Activated CD8-positive, alpha-beta memory T cell treated with anti-CD3 and anti-CD28 coated beads, Interleukin-2, amount 50 U/mL, for 1 hour (primary cell): Measurements from ENCODE around the gene PKD1L1.
"Not testable (repeated sequence)": the region's sequence is repeated elsewhere in the genome, so short reads cannot be mapped to it uniquely, and the experiment has no call there.

Experiments
- DNase-seq: peaks from one replicate; pipeline ENCODE4 v3.0.0-alpha.2; 2020; ENCODE audit errors: extremely low read depth

Gene PKD1L1, protein sequence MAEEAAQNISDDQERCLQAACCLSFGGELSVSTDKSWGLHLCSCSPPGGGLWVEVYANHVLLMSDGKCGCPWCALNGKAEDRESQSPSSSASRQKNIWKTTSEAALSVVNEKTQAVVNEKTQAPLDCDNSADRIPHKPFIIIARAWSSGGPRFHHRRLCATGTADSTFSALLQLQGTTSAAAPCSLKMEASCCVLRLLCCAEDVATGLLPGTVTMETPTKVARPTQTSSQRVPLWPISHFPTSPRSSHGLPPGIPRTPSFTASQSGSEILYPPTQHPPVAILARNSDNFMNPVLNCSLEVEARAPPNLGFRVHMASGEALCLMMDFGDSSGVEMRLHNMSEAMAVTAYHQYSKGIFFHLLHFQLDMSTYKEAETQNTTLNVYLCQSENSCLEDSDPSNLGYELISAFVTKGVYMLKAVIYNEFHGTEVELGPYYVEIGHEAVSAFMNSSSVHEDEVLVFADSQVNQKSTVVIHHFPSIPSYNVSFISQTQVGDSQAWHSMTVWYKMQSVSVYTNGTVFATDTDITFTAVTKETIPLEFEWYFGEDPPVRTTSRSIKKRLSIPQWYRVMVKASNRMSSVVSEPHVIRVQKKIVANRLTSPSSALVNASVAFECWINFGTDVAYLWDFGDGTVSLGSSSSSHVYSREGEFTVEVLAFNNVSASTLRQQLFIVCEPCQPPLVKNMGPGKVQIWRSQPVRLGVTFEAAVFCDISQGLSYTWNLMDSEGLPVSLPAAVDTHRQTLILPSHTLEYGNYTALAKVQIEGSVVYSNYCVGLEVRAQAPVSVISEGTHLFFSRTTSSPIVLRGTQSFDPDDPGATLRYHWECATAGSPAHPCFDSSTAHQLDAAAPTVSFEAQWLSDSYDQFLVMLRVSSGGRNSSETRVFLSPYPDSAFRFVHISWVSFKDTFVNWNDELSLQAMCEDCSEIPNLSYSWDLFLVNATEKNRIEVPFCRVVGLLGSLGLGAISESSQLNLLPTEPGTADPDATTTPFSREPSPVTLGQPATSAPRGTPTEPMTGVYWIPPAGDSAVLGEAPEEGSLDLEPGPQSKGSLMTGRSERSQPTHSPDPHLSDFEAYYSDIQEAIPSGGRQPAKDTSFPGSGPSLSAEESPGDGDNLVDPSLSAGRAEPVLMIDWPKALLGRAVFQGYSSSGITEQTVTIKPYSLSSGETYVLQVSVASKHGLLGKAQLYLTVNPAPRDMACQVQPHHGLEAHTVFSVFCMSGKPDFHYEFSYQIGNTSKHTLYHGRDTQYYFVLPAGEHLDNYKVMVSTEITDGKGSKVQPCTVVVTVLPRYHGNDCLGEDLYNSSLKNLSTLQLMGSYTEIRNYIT (N-terminal part only)

DNA sequence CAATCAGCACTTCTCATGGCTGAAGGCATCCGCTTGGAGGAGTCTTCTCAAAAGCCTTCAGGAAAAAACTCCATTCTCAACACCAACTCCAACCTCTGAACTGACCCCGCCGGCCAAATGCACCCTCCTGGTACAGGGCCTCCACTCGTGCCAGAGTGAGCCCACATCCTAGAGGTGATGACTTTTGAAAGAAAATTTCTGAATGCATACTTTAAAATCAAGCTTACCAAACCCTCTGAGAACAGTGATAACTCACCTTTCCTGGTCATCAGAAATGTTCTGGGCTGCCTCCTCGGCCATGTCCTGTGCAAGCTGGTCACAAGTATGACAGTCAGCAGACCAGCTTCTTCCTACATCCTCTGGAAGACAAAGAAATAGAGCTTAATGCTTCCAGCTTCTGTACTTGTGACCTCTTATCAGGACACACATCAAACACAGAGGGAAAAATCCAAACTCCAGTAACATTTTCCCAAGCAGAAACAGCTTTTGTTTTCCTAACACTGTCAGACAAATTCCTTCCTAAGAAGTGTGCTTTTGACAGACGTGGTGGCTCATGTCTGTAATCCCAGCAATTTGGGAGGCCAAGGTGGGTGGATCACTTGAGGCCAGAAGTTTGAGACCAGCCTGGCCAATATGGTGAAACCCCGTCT, at the start of gene PKD1L1:
PKD1L1 (minus strand) TSS at position 326 of the 650 bp plus-strand sequence; CDS start at position 300, 26 bp downstream.
- no peak for DNase-seq

DNA sequence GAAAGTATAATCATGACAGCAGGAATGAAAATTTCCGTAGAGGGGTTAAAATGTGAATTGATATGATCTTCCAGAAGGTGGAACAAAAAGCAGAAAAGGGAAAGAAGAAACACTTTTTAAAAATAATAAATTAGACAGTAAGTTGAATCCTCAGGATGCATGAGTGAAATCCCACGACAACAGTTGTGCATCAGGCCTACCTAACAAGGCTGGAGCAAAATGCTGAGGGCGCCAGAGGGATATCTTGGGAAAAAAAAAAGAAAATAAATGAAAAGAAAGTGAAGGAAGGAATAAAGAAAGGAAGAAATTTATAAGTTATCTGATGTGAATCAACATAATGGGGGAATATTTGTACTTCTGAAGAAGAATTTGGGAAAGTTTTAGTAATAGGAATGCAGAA, 44.2 kb upstream of the PKD1L1 start:
- DNase-seq, result no peak

DNA sequence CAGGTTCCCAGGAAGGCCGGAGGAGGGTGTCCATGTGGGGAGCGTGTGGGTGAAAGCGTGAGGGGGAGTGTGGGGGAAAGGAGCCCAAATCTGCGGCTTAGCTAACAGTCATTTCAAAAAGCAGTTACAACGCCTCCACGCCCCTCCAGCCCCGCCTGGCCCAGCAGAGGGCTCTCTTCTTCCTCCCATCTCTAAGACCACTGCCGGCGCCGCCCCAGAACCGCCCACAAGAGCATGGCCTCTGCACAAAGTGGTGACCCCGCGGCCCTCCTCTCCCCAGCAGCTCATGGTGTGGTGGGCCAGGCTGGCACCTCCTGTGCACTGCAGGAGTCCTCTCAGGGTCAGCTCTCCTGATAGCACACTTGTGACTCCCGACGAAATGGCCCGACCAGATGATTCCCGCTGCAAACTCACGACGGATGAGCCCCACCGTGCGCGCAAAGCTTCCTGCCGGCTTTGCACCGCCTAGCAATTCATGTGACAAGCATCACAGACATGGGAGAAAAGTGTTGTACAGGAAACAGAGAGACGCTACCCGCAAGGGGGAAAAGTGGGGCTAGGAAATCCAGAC, 43.6 kb upstream of the PKD1L1 start:
- DNase-seq, result peak; percentile 50

DNA sequence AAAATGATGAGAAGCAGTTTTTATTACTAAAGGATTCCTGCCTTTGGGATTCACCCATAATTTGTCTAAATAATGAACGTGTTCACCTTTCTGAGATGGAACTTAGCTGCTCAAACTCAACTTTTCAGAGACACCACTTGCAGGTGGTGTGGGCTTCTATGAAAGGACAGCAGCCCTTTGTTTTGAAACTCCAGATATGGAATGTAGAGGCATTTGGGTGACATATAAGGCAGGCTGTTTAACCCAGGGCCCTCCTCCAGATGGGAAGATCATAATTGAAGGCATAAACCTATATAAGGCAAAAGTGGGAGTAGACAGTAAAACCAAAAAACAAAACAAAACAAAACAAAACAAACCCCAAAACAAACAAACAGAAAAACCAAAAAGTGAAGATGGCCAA, 43.0 kb upstream of the PKD1L1 start:
- DNase-seq, result no peak

DNA sequence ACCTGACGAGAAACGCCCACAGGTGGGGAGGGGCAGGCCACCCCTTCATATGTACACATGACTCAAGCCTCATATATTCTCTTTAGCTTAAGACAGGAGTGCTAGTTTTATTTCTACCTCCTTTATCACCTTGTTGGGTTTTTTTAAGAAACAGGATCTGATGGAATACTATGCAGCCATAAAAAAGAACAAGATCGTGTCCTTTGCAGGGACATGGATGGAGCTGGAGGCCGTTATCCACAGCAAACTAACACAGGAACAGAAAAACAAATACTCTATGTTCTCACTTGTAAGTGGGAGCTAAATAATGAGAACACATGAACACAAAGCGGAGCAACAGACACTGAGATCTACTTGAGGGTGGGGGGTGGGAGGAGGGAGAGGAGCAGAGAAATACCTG, 42.3 kb upstream of the PKD1L1 start:
- DNase-seq, result no peak

DNA sequence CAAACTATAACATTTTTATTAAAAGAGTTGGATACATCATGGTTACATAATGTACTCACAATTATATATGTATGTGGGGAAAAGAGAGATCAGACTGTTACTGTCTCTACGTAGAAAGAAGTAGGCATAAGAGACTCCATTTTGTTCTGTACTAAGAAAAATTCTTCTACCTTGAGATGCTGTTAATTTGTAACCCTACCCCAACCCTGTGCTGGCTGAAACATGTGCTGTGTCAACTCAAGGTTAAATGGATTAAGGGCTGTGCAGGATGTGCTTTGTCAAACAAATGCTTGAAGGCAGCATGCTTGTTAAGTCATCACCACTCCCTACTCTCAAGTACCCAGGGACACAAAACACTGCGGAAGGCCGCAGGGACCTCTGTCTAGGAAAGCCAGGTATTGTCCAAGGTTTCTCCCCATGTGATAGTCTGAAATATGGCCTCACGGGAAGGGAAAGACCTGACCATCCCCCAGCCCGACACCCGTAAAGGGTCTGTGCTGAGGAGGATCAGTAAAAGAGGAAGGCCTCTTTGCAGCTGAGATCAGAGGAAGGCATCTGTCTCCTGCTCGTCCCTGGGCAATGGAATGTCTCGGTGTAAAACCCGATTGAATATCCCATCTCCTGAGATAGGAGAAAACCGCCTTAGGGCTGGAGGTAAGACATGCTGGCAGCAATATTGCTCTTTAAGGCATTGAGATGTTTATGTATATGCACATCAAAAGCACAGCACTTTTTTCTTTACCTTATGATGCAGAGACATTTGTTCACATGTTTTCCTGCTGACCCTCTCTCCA, 41.5 kb upstream of the PKD1L1 start:
- not testable (repeated sequence) for DNase-seq

DNA sequence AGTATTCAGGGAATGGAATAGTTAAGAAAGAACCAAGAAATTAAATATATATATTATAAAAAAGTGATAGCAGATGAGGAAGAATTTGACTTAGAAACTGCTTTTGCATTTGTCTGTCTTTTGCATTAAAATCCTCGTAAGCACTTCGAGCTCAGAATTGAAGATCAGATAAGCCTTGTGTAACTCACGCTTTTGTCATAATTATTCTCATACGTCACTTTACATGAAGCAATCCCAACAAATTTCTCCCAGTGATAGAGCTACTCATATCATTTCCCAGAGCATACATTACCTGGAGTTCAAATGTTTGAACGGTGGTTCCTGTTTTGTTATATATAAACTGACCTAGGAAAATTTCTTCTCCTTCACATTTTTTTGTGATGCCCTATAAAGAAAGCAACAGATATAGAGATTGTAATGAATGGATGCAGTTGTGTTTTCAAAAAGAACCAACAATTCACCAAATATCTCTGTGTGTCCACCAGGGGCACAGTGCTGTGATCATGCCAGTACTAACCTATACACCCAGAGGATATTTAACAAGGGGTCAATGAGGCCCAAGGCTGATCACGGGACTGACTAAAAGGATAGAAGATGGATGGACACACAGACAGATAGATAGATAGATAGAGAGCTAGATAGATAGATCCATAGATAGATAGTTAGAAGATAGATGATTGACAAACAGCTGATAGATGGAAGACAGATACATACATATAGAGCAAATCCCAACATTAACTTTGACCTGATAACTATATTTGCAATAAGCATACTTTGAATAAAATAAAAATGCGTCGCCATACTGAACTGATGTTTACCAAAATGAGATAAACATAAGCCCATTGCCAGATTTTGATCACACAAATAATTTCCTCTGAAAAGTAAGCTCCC, 40.5 kb upstream of the PKD1L1 start:
- no peak for DNase-seq

DNA sequence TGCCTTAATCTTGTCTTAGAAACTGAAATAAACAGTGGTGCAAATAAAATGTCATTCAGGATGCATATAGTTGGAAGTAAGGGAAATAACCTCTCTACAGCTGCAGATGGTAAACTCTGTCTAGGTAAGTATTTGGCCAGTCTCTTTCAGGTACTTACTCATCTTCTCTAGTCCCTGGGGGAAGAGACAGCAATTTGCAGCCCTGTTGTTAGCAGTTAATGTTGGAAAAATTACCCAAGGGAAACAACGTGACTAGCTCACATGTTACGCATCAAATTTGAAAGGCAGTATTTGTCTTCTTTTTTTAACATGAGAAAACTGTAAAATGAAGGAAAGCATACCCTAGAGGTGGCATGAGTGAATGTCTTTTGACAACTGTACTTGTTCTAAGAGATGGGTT, 34.3 kb upstream of the PKD1L1 start:
- DNase-seq, result no peak

DNA sequence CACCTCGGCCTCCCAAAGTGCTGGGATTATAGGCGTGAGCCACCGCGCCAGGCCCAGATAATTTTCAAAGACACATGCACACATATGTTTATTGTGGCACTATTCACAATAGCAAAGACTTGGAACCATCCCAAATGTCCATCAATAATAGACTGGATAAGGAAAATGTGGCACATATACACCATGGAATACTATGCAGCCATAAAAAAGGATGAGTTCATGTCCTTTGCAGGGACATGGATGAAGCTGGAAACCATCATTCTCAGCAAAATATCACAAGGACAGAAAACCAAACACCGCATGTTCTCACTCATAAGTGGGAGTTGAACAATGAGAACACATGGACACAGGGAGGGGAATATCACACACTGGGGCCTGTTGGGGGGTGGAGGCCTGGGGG, 32.4 kb upstream of the PKD1L1 start:
- not testable (repeated sequence) for DNase-seq

DNA sequence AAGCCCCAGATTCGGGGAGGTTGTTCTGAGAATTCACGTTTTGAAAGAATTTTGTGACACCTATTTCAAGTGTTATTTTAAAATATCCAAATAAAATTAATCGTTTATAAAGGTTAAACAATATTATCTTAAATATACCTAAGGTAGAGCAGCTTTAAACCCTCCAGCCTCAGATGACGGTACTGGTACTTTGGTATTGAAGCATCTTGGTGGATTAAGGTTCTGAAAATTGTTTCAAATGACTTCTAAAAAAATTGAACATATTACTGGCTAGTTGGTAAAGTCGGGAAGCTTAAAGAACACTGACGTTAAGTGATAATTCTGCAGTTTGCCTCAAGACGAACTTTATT, 31.5 kb upstream of the PKD1L1 start:
- DNase-seq, result no peak

DNA sequence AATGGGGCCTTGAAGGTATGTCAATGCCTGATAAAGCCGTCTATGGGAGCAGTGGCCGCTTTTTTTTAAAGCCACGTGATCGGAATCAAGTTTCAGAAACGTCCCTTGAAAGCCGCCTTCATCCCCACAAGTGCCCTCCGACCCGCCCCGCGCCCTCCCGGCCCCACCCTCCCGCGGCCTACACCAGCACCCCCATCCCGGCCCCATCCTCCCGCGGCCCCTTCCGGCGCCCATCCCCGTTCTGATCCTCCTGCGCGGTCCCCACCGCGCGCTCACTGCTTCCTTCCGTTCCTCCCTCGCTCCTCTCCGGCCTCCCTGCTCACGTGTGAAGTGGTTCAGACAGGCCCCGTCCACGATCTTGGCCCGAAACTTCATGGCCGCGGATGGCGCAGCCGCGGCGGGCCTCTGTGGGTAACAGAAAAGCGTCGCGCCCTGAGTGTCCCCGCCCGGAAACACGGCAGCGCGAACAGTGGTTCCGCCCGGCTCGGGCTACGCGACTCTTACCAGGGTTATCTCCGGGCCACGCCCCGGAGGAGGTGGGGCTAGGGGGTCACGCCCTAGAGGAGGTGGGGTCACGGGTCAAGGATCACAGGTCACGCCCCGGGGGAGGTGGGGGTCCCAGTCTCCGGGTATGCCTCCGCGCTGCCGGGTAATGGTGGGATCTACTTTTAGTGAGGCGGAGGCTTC, 31.0 kb upstream of the PKD1L1 start, which contains the start of gene HUS1:
HUS1 (minus strand) TSS at position 471 of the 687 bp plus-strand sequence; CDS start at position 375, 96 bp downstream.
- peak; percentile 73 for DNase-seq

DNA sequence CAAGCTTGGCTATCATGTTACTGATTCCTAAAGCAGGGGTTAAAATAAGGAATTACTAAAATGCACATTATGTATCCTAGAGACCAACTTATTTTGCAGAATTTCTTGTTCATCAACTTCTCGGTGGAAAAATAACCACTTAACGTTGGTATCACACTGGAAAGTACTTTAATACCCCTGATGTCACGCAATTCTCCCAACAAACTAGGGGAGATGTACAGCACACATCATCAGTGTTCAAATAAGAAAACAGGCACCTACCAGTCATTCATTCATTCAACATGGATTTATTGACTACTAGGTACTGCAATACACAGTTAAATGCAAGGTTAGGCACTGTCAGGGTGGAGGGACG, 30.5 kb upstream of the PKD1L1 start:
- DNase-seq, result no peak

DNA sequence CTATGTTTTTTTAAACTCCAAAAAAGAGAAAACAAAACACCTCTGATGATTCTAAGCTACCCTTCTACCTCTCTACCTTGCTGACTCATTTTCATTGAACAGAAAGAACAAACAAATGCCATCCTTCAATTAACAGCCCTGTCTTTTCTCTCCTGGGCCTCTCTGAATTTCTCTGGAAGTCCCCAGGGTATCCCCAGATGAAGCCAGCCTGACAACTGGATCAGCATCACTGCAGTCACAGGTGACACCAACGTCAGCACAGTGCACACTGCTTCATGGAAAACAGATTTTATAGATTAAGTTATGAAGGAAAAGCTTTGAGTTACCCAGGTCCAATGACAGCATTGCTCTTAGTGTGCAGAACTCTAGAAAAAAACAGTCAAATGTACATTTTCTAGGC, 25.5 kb upstream of the PKD1L1 start:
- DNase-seq, result no peak

DNA sequence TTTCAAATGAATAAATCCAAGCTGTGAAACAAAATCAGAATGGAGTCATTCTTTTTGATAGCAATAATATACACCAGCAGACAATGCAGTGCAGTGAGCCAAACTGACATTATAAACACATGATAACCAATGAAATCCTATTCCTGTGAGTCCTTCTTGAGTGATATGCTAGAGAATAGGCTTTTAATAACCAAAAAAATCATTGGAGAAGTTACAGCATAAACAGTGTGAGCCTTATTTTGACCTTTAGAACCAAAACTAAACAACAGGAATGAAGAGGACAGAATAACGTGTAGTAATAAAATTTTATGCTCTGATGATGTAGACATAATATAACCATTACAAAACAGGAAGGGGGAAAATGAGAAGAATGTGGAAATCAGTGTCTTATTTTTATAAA, 22.5 kb upstream of the PKD1L1 start:
- DNase-seq, result no peak

DNA sequence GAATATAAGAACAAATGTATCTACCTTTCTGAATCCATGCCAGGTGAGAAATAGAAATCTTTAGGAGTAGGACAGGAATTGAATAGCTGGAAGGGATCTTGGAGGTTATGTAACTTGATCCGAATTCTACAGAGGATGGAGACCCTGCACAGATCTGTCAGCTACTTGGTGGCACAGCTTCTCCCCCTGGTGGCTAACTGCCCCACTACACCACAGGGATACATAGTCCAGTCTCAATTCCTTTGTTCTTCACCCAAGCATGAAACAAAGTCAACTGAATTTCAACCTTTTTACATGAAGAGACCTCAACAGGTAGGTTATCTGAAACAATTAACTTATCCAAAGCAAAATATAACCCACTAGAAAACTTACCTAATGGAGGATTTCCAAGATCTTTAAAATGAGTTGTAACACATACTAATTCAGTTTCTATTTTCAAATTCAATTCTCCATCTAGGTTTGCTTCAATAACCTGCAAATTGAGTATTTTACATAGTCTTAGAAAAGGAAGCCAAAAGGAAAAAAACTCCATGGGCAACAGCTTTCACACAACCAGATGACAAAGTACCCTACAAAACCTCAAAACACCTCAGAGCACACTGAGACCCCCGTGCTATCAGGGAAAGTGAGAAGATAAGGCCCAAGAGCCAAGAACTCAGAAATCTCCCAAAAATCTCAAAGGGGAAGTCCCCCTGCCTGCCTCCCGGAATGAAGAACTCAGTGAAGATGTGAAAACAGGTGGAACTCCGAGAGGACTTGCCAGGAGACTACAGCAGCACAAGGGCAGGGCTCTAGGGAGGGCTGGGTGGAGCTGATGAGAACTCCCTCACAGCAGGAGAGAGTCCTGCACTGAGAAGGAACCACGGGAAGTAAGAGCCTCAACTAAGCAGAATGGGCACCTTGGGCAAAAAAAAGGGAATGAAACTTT, 20.8 kb upstream of the PKD1L1 start:
- DNase-seq, result peak; percentile 7

DNA sequence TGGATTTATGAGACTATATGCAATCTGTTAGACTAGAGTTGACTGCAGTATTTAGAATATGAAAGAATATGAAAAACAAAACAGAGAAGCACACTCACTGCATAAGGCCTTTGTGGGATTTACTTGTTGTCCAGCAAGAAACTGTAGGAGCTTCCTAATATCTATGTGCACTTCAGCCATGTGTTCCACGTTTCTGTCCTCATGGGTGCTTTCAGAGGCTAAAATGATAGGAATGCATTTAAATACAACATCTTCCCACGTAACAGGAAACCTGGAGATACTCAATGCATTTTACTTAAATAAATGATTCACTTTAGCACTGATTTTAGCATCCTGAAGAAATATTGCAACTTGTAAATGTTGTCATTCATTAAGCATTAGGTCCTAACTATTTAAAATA, 19.4 kb upstream of the PKD1L1 start:
- no peak for DNase-seq

DNA sequence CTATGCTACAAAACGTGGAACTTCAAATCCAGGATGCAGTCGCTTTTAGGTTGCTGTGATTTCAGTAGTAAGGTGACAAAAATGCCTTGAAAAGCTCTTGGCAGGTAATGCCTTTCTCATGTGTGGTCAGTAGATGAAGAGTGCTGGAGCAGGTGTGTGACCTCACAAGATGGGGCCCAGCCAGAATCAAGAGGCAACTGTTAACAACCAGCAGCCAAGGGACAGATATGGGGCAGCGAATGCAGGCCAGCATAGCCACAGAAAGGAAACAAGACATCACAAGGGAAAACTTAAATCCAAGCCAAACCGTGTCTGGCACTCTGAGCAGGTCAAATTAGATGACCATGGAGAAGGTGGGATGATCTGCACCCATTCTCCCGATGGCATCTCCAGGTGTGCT, 18.9 kb upstream of the PKD1L1 start:
- DNase-seq, result no peak

DNA sequence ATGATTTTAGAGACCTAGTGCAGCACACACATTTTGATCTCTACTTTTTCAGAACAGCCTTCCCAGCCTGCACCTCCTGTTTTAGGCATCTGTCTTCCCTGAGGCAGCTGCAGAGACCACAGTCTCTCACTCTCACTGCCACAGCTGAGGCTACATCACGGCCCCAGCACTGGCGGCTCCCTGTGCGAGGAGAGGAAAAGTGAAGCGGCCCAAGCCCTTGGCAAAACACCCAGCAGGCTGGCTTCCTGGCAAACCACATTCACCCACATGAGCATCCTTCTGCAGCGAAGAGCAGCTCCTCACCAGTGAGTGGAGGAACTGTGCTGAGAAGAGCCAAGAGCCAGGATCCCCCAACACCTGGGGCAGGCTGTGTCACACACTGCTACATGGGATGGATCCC, 17.2 kb upstream of the PKD1L1 start:
- no peak for DNase-seq
